CD4-positive, alpha-beta memory T cell (primary cell): ENCODE results near the gene MS4A4E. TPM values are rescaled to one million over a fixed set of nuclear protein-coding genes. Genes with fewer than 3 reads are reported as not detected.
"Not testable (repeated sequence)": the region's sequence is repeated elsewhere in the genome, so short reads cannot be mapped to it uniquely, and the experiment has no call there.

ENCODE experiments used
- CTCF ChIA-PET: fragments of 350-600 bp; sonication (Branson Sonifier 250); formaldehyde crosslinking; loops from one replicate; lab custom pipeline; 2021; ENCODE audit warnings: inconsistent platforms; ENCODE audit not compliant: partially characterized antibody; lab: Charles Lee
- POLR2A ChIA-PET: fragments of 350-600 bp; sonication (Branson Sonifier 250); formaldehyde crosslinking; loops from one replicate; lab custom pipeline; 2021; ENCODE audit not compliant: partially characterized antibody; lab: Charles Lee
- DNase-seq, 5 donors: peaks; one replicate each; pipeline versions ENCODE4 v3.0.0 to v3.0.0-alpha.2; 2020 to 2022; ENCODE audit warnings: mixed read lengths in 1 of 5
- H3K27ac ChIP-seq: one replicate; pipeline ENCODE4 v1.7.0; 2013; ENCODE audit warnings: low read depth, low read length
- H3K27me3 ChIP-seq: 2 replicates; pipeline ENCODE4 v1.7.0; 2013; ENCODE audit warnings: mild to moderate bottlenecking, low read length, moderate library complexity; ENCODE audit not compliant: insufficient read depth
- H3K36me3 ChIP-seq: 2 replicates; pipeline ENCODE4 v1.7.0; 2013; ENCODE audit warnings: mild to moderate bottlenecking, low read length, moderate library complexity; ENCODE audit not compliant: insufficient read depth
- H3K4me1 ChIP-seq: 2 replicates; pipeline ENCODE4 v1.7.0; 2013; ENCODE audit warnings: mild to moderate bottlenecking, low read length, moderate library complexity; ENCODE audit not compliant: insufficient read depth
- H3K4me3 ChIP-seq, 2 donors: one replicate each; pipeline ENCODE4 v1.7.0; 2013; ENCODE audit warnings: low read length in 2 of 2, mild to moderate bottlenecking in 1 of 2
- H3K9me3 ChIP-seq, 2 donors: one replicate each; pipeline ENCODE4 v1.7.0; 2013; ENCODE audit warnings: low read length in 2 of 2, control low read depth in 1 of 2; ENCODE audit not compliant: control insufficient read depth in 1 of 2
- H3K27ac Mint-ChIP-seq, 7 donors: one replicate each; pipeline ENCODE4 v1.8.0; 2020 to 2021; ENCODE audit warnings: mixed read lengths in 7 of 7, mild to moderate bottlenecking in 6 of 7, inconsistent platforms in 3 of 7, moderate library complexity in 3 of 7
- H3K27me3 Mint-ChIP-seq, 2 donors: one replicate each; pipeline ENCODE4 v1.8.0; 2020 to 2021; ENCODE audit warnings: mixed read lengths in 2 of 2
- H3K36me3 Mint-ChIP-seq, 2 donors: one replicate each; pipeline ENCODE4 v1.8.0; 2020 to 2021; ENCODE audit warnings: mixed read lengths in 2 of 2, inconsistent platforms in 1 of 2, mild to moderate bottlenecking in 1 of 2
- H3K4me1 Mint-ChIP-seq, 4 donors: one replicate each; pipeline ENCODE4 v1.8.0; 2020 to 2021; ENCODE audit warnings: mixed read lengths in 4 of 4, mild to moderate bottlenecking in 1 of 4
- H3K4me3 Mint-ChIP-seq, 8 donors: one replicate each; pipeline ENCODE4 v1.8.0; 2020 to 2021; ENCODE audit warnings: mixed read lengths in 8 of 8, mild to moderate bottlenecking in 7 of 8, moderate library complexity in 6 of 8, inconsistent platforms in 3 of 8
- H3K9me3 Mint-ChIP-seq, 8 donors: one replicate each; pipeline ENCODE4 v1.8.0; 2020 to 2021; ENCODE audit warnings: mixed read lengths in 8 of 8, mild to moderate bottlenecking in 5 of 8, inconsistent platforms in 3 of 8, moderate library complexity in 1 of 8
- intact Hi-C: fragments of 100-400 bp; cut with micrococcal nuclease; formaldehyde crosslinking; loops from one replicate; pipeline ENCODE4 v1.15.1; 2023
- microRNA-seq: library from miRNA; unstranded; fragments of <30 nt; microRNA quantifications from one replicate; pipeline ENCODE4 v1.2.0, GENCODE V29; 2021; ENCODE audit warnings: borderline replicate concordance, borderline number of aligned reads, borderline microRNAs expressed, mixed read lengths
- polyA plus RNA-seq, 2 donors: library from polyadenylated mRNA; unstranded; fragments of 300-500 nt; fragmentation: Illumina TruSeq; gene quantifications; one replicate each; pipeline ENCODE4 v1.2.3, GENCODE V29; 2021
- total RNA-seq, 2 experiments: library from RNA; stranded (reverse); gene quantifications; one replicate each; pipeline ENCODE4 v1.2.3, GENCODE V29; 2021

Gene MS4A4E
- total and polyA plus RNA-seq, 4 experiments from 2014 or later = not detected

DNA sequence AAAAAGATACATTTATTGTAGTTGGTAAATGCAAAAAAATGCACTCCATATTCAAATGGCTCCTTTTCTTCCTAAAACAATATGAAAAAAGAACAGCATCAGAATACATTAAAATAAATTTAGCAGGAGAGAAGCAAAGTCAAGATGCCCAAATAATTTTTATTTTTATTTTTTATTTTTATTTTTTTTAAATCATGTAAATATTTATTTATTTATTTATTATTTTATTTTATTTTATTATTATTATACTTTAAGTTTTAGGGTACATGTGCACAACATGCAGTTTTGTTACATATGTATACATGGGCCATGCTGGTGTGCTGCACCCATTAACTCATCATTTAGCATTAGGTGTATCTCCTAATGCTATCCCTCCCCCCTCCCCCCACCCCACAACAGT is 90.2 kb downstream of the MS4A4E start:
- H3K4me1 ChIP-seq, intact Hi-C loops, POLR2A ChIA-PET, H3K27ac ChIP-seq, H3K36me3 Mint-ChIP-seq, DNase-seq, H3K9me3 ChIP-seq, CTCF ChIA-PET, H3K4me1 Mint-ChIP-seq, H3K36me3 ChIP-seq, H3K4me3 Mint-ChIP-seq, H3K27ac Mint-ChIP-seq, H3K27me3 ChIP-seq, H3K4me3 ChIP-seq, H3K27me3 Mint-ChIP-seq: not testable (repeated sequence)
- H3K9me3 Mint-ChIP-seq = peaks cover 0 to 11% (median 3%) of the 10 kb centered on the region in 8 donors

GRCh38 chr11:60150279-60150678 is 92.7 kb downstream of the MS4A4E start:
- intact Hi-C loops = no loop called here

More at GRCh38 chr11:60150279-60150678, 92.7 kb downstream of the MS4A4E start:
- Mint-ChIP-seq H3K4me3 (no peak overlapping the region), H3K27ac (no peak overlapping the region), H3K36me3 (no peaks in the 10 kb centered on the region), H3K27me3 (peaks cover 0 to 2% of the 10 kb centered on the region in 2 donors), H3K4me1 (no peaks in the 10 kb centered on the region), H3K9me3 (peaks cover 0 to 8% (median 1%) of the 10 kb centered on the region in 8 donors)
- ChIA-PET POLR2A (no interaction called here), CTCF (no interaction called here)
- H3K27me3 ChIP-seq = no peaks in the 10 kb centered on the region
- no peak overlapping the region for H3K27ac ChIP-seq
- H3K36me3 ChIP-seq = no peaks in the 10 kb centered on the region
- no peaks in the 10 kb centered on the region for H3K4me1 ChIP-seq
- no peak for DNase-seq
- no peak overlapping the region for H3K4me3 ChIP-seq
- H3K9me3 ChIP-seq = no peaks in the 10 kb centered on the region

Small RNA genes lying within 50 kb of the gene (microRNA-seq; reads per million reads assigned to microRNA genes)
- gene MIR6503 = not detected

Other genes with a start within 250 kb of the MS4A4E start
- gene OOSP4B, start 226.0 kb downstream of the MS4A4E start, total RNA-seq = not detected
- gene OOSP4B, start 226.0 kb downstream of the MS4A4E start, polyA plus RNA-seq = not detected
- gene OOSP2, start 202.7 kb downstream of the MS4A4E start, total RNA-seq = not detected
- not detected for gene OOSP2, start 202.7 kb downstream of the MS4A4E start, polyA plus RNA-seq
- not detected for gene MS4A3, start 186.5 kb downstream of the MS4A4E start, total RNA-seq
- gene MS4A3, start 186.5 kb downstream of the MS4A4E start, polyA plus RNA-seq = under 1 TPM in 1 of 2 donors, not detected in 1; 0.37 TPM
- not detected for gene MS4A2, start 154.5 kb downstream of the MS4A4E start, total RNA-seq
- not detected for gene MS4A2, start 154.5 kb downstream of the MS4A4E start, polyA plus RNA-seq
- gene MS4A6A, start 60.1 kb downstream of the MS4A4E start, total RNA-seq = 1 to 10 TPM; 4.9 to 7.7 TPM
- gene MS4A6A, start 60.1 kb downstream of the MS4A4E start, polyA plus RNA-seq = 1 to 10 TPM; 2.7 to 3.3 TPM
- gene MS4A4A, start 37.5 kb upstream of the MS4A4E start, total RNA-seq = under 1 TPM; 0.39 to 0.99 TPM
- not detected for gene MS4A4A, start 37.5 kb upstream of the MS4A4E start, polyA plus RNA-seq
- gene MS4A6E, start 84.1 kb upstream of the MS4A4E start, total RNA-seq = not detected
- gene MS4A6E, start 84.1 kb upstream of the MS4A4E start, polyA plus RNA-seq = not detected
- 1 to 10 TPM in 1 of 2 experiments, under 1 TPM in 1; 0.76 to 1.6 TPM for gene MS4A7, start 135.4 kb upstream of the MS4A4E start, total RNA-seq
- under 1 TPM in 1 of 2 donors, not detected in 1; 0.36 TPM for gene MS4A7, start 135.4 kb upstream of the MS4A4E start, polyA plus RNA-seq
- gene MS4A14, start 153.3 kb upstream of the MS4A4E start, total RNA-seq = not detected
- not detected for gene MS4A14, start 153.3 kb upstream of the MS4A4E start, polyA plus RNA-seq
- not detected for gene MS4A5, start 186.4 kb upstream of the MS4A4E start, total RNA-seq
- not detected for gene MS4A5, start 186.4 kb upstream of the MS4A4E start, polyA plus RNA-seq
- gene MS4A1, start 212.7 kb upstream of the MS4A4E start, total RNA-seq = 1 to 10 TPM; 4.7 to 5.7 TPM
- gene MS4A1, start 212.7 kb upstream of the MS4A4E start, polyA plus RNA-seq = 10 to 100 TPM in 1 of 2 donors, 1 to 10 TPM in 1; 1.0 to 10.2 TPM
- not detected for gene MS4A12, start 249.6 kb upstream of the MS4A4E start, total RNA-seq
- not detected for gene MS4A12, start 249.6 kb upstream of the MS4A4E start, polyA plus RNA-seq